Spleen (tissue), 7 donors: ENCODE results near the gene CACNB2.

Experiments used
- POLR2A ChIP-seq, 3 donors: fragments of 450-650 bp; IDR thresholded peaks; one replicate each; pipeline ENCODE4 v1.5.1; 2017; ENCODE audit warnings: antibody characterized with exemption in 3 of 3, mild to moderate bottlenecking in 1 of 3
- POLR2AphosphoS5 ChIP-seq, 3 donors: sonication (generic); formaldehyde crosslinking; IDR thresholded peaks; one replicate each; pipeline ENCODE4 v1.5.1; 2017; ENCODE audit warnings: antibody characterized with exemption in 3 of 3
- TF ChIP-seq, protein P1 (sequence below), 11 experiments: fragments of 200-600 bp in 7 of 11; fragments of 450-650 bp in 4 of 11; sonication (generic) in 4 of 11; IDR thresholded peaks in 8 of 11; conservative IDR thresholded peaks in 3 of 11; 1 replicate in 7 of 11; 2 replicates in 4 of 11; pipeline versions ENCODE4 v1.4.0 to v1.8.0; 2016 to 2021; ENCODE audit warnings: antibody characterized with exemption in 11 of 11, inconsistent platforms in 4 of 11, mild to moderate bottlenecking in 1 of 11
- donor health status: DM: no; HTN: no; CAD: no; lungs with moderate emphysema.
- donor health status: DM: no; HTN: no; CAD: no.
- donor health status: DM: no; HTN: no; CAD: no.

DNA sequence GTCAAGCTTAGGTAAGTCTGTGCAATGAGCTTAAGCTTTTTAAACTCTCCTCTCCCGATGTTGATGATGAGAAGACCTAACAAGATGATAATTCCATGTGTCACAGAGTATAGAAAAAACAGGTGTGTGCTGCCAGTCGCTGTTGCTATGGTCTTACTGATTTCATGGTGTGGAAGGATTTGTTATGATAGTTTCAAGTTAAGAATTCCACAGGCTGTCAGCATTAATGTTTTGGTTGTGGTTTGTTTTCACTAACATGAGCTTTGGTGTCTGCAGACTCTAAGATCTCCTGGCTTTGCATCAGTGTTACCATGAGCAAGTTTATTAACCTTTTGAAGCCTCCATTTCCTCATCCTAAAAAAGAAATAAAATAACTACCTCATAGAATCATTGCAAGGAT is 387.5 kb downstream of the CACNB2 start:
- TF ChIP-seq, protein P1, sequence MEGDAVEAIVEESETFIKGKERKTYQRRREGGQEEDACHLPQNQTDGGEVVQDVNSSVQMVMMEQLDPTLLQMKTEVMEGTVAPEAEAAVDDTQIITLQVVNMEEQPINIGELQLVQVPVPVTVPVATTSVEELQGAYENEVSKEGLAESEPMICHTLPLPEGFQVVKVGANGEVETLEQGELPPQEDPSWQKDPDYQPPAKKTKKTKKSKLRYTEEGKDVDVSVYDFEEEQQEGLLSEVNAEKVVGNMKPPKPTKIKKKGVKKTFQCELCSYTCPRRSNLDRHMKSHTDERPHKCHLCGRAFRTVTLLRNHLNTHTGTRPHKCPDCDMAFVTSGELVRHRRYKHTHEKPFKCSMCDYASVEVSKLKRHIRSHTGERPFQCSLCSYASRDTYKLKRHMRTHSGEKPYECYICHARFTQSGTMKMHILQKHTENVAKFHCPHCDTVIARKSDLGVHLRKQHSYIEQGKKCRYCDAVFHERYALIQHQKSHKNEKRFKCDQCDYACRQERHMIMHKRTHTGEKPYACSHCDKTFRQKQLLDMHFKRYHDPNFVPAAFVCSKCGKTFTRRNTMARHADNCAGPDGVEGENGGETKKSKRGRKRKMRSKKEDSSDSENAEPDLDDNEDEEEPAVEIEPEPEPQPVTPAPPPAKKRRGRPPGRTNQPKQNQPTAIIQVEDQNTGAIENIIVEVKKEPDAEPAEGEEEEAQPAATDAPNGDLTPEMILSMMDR (IDR thresholded peaks at IDR 0.05 in 8 of 11, conservative IDR thresholded peaks at IDR 0.05 in 3 of 11) = no peak
- no peak for TF ChIP-seq POLR2A (IDR thresholded peaks at IDR 0.05)
- no peak for TF ChIP-seq POLR2AphosphoS5 (IDR thresholded peaks at IDR 0.05)
